IPS-18a (cell line): ENCODE data around the gene BMP8B.
"Not testable (repeated sequence)": the region's sequence is repeated elsewhere in the genome, so short reads cannot be mapped to it uniquely, and the experiment has no call there.

ENCODE experiments used
- H3K27ac ChIP-seq: one replicate; pipeline ENCODE4 v1.5.1; 2013; ENCODE audit warnings: low read length
- H3K27me3 ChIP-seq: one replicate; pipeline ENCODE4 v1.6.1; 2013; ENCODE audit warnings: mild to moderate bottlenecking, low read length; ENCODE audit not compliant: control insufficient read depth, insufficient read depth
- H3K36me3 ChIP-seq: one replicate; pipeline ENCODE4 v1.6.1; 2013; ENCODE audit warnings: low read depth, low read length; ENCODE audit not compliant: control insufficient read depth
- H3K4me1 ChIP-seq: one replicate; pipeline ENCODE4 v1.6.1; 2013; ENCODE audit warnings: low read depth, low read length; ENCODE audit not compliant: control insufficient read depth
- H3K4me3 ChIP-seq: one replicate; pipeline ENCODE4 v1.5.1; 2013; ENCODE audit warnings: low read length
- H3K9ac ChIP-seq: one replicate; pipeline ENCODE4 v1.6.1; 2013; ENCODE audit warnings: mild to moderate bottlenecking, low read length, moderate library complexity
- H3K9me3 ChIP-seq: one replicate; pipeline ENCODE4 v1.6.1; 2013; ENCODE audit warnings: low read depth, low read length; ENCODE audit not compliant: control insufficient read depth

Gene BMP8B

GRCh38 chr1:39788758-39789570 is at the start of gene BMP8B:
Gene BMP8B (minus strand): TSS chr1:39788865. CDS start chr1:39788485, 380 bp downstream.
- Histone ChIP-seq H3K27me3 (peaks cover 71% of the 10 kb centered on the region), H3K9me3 (no peaks in the 10 kb centered on the region), H3K9ac (no peak within 1 kb of the TSS), H3K27ac (no peak within 1 kb of the TSS), H3K4me1 (no peaks in the 10 kb centered on the region), H3K36me3 (no peaks in the 10 kb centered on the region), H3K4me3 (peak within 1 kb of the TSS; percentile 44)

GRCh38 chr1:39836595-39837110 is 48.0 kb upstream of the BMP8B start:
- H3K9me3 ChIP-seq: no peaks in the 10 kb centered on the region
- H3K36me3 ChIP-seq: peaks cover 36% of the 10 kb centered on the region
- no peak overlapping the region for H3K4me3 ChIP-seq
- H3K27ac ChIP-seq: no peak overlapping the region
- H3K9ac ChIP-seq: no peak overlapping the region
- H3K4me1 ChIP-seq: no peaks in the 10 kb centered on the region
- no peaks in the 10 kb centered on the region for H3K27me3 ChIP-seq

- no peaks in the 10 kb centered on the region for H3K27me3 ChIP-seq
- no peak overlapping the region for H3K27ac ChIP-seq
- H3K4me1 ChIP-seq: no peaks in the 10 kb centered on the region
- no peaks in the 10 kb centered on the region for H3K9me3 ChIP-seq
- no peak overlapping the region for H3K4me3 ChIP-seq
- H3K36me3 ChIP-seq: peaks cover 30% of the 10 kb centered on the region
- H3K9ac ChIP-seq: no peak overlapping the region
These were observed 47.4 kb upstream of the BMP8B start for GRCh38 chr1:39835935-39836594.

- no peaks in the 10 kb centered on the region for H3K4me1 ChIP-seq
- no peak overlapping the region for H3K4me3 ChIP-seq
- H3K9ac ChIP-seq: no peak overlapping the region
- no peaks in the 10 kb centered on the region for H3K9me3 ChIP-seq
- H3K27me3 ChIP-seq: no peaks in the 10 kb centered on the region
- no peak overlapping the region for H3K27ac ChIP-seq
- H3K36me3 ChIP-seq: peaks cover 20% of the 10 kb centered on the region
These were observed 46.4 kb upstream of the BMP8B start for GRCh38 chr1:39835110-39835509.

GRCh38 chr1:39833621-39834385 is 45.1 kb upstream of the BMP8B start:
- H3K4me1 ChIP-seq: no peaks in the 10 kb centered on the region
- H3K4me3 ChIP-seq: no peak overlapping the region
- peaks cover 11% of the 10 kb centered on the region for H3K36me3 ChIP-seq
- H3K9me3 ChIP-seq: no peaks in the 10 kb centered on the region
- no peak overlapping the region for H3K27ac ChIP-seq
- H3K27me3 ChIP-seq: no peaks in the 10 kb centered on the region
- no peak overlapping the region for H3K9ac ChIP-seq

GRCh38 chr1:39833121-39833520 is 44.5 kb upstream of the BMP8B start:
- Histone ChIP-seq H3K36me3 (peaks cover 4% of the 10 kb centered on the region), H3K9me3 (no peaks in the 10 kb centered on the region), H3K27ac (no peak overlapping the region), H3K4me3 (no peak overlapping the region), H3K27me3 (no peaks in the 10 kb centered on the region), H3K9ac (no peak overlapping the region), H3K4me1 (no peaks in the 10 kb centered on the region)

- H3K9ac ChIP-seq: no peak overlapping the region
- no peak overlapping the region for H3K4me3 ChIP-seq
- no peaks in the 10 kb centered on the region for H3K4me1 ChIP-seq
- no peak overlapping the region for H3K27ac ChIP-seq
- H3K9me3 ChIP-seq: no peaks in the 10 kb centered on the region
- no peaks in the 10 kb centered on the region for H3K27me3 ChIP-seq
- H3K36me3 ChIP-seq: no peaks in the 10 kb centered on the region
These were observed 43.6 kb upstream of the BMP8B start for GRCh38 chr1:39832294-39832693.

- Histone ChIP-seq H3K27me3 (no peaks in the 10 kb centered on the region), H3K4me1 (no peaks in the 10 kb centered on the region), H3K27ac (no peak overlapping the region), H3K36me3 (no peaks in the 10 kb centered on the region), H3K9ac (no peak overlapping the region), H3K4me3 (no peak overlapping the region), H3K9me3 (no peaks in the 10 kb centered on the region)
These were observed 41.3 kb upstream of the BMP8B start for GRCh38 chr1:39829791-39830533.

- Histone ChIP-seq H3K4me1 (no peaks in the 10 kb centered on the region), H3K27me3 (no peaks in the 10 kb centered on the region), H3K27ac (no peak overlapping the region), H3K4me3 (no peak overlapping the region), H3K9ac (no peak overlapping the region), H3K36me3 (no peaks in the 10 kb centered on the region), H3K9me3 (no peaks in the 10 kb centered on the region)
These were observed 40.1 kb upstream of the BMP8B start for GRCh38 chr1:39828734-39829133.

- H3K27ac ChIP-seq, H3K9me3 ChIP-seq, H3K4me1 ChIP-seq, H3K36me3 ChIP-seq, H3K9ac ChIP-seq, H3K4me3 ChIP-seq, H3K27me3 ChIP-seq: not testable (repeated sequence)
These were observed 39.6 kb upstream of the BMP8B start for GRCh38 chr1:39828255-39828654.

- H3K4me3 ChIP-seq: no peak overlapping the region
- H3K27me3 ChIP-seq: no peaks in the 10 kb centered on the region
- H3K36me3 ChIP-seq: no peaks in the 10 kb centered on the region
- no peaks in the 10 kb centered on the region for H3K4me1 ChIP-seq
- H3K9me3 ChIP-seq: no peaks in the 10 kb centered on the region
- H3K9ac ChIP-seq: no peak overlapping the region
- H3K27ac ChIP-seq: no peak overlapping the region
These were observed 38.5 kb upstream of the BMP8B start for GRCh38 chr1:39827201-39827600.
